ENCODE measurements around the gene DLGAP4. TPM values are rescaled to one million over a fixed set of nuclear protein-coding genes. Genes with fewer than 3 reads are reported as not detected.
"Not testable (repeated sequence)": the region's sequence is repeated elsewhere in the genome, so short reads cannot be mapped to it uniquely, and the experiment has no call there.

The DLGAP4 gene
- total and polyA plus RNA-seq, 10 donors: 12.0 to 60.9 (median 45.9) TPM

GRCh38 chr20:36377348-36378326 is 71.5 kb downstream of the DLGAP4 start:
- DNase-seq: no peak
- Histone ChIP-seq H3K27ac (no peak overlapping the region), H3K9me3 (peaks cover 0 to 6% (median 0%) of the 10 kb centered on the region in 8 donors), H3K4me3 (no peak overlapping the region), H3K4me1 (no peaks in the 10 kb centered on the region), H3K36me3 (no peaks in the 10 kb centered on the region), H3K27me3 (replicated peaks in 1 of 7) (peaks cover 0 to 65% (median 2%) of the 10 kb centered on the region in 7 donors)
- intact Hi-C loops (cut with DNase I; ENCODE audit: low total_unique reads): no loop called here
- 47 to 58% (median 54%) methylated on average over 22 of the region's 22 CpGs for WGBS, 5 donors
- TF ChIP-seq POLR2A (IDR thresholded peaks at IDR 0.05): no peak
- TF ChIP-seq POLR2AphosphoS5 (IDR thresholded peaks at IDR 0.05): no peak
- no peak for TF ChIP-seq CTCF (IDR thresholded peaks at IDR 0.05 in 8 of 11, conservative IDR thresholded peaks at IDR 0.05 in 3 of 11)

GRCh38 chr20:36378686-36379085 is 72.5 kb downstream of the DLGAP4 start:
- intact Hi-C loops (cut with DNase I; ENCODE audit: low total_unique reads): no loop called here
- Histone ChIP-seq H3K4me1 (no peaks in the 10 kb centered on the region), H3K36me3 (no peaks in the 10 kb centered on the region), H3K27ac (no peak overlapping the region), H3K4me3 (no peak overlapping the region), H3K27me3 (replicated peaks in 1 of 7) (peaks cover 0 to 60% (median 2%) of the 10 kb centered on the region in 7 donors), H3K9me3 (peaks cover 0 to 6% (median 0%) of the 10 kb centered on the region in 8 donors)
- no peak for DNase-seq
- TF ChIP-seq POLR2A (IDR thresholded peaks at IDR 0.05): no peak
- TF ChIP-seq CTCF (IDR thresholded peaks at IDR 0.05 in 8 of 11, conservative IDR thresholded peaks at IDR 0.05 in 3 of 11): no peak
- 70 to 81% (median 79%) methylated on average over 9 of the region's 9 CpGs for WGBS, 5 donors

GRCh38 chr20:36379914-36380313 is 73.8 kb downstream of the DLGAP4 start:
- intact Hi-C loops (cut with DNase I; ENCODE audit: low total_unique reads); H3K4me3 ChIP-seq; H3K36me3 ChIP-seq; H3K9me3 ChIP-seq; H3K4me1 ChIP-seq; DNase-seq; H3K27ac ChIP-seq: not testable (repeated sequence)
- 71 to 100% (median 97%) methylated on average over 1 of the region's 1 CpG for WGBS, 5 donors
- H3K27me3 ChIP-seq (replicated peaks in 1 of 7): peaks cover 0 to 49% (median 2%) of the 10 kb centered on the region in 7 donors

- peaks cover 0 to 6% (median 0%) of the 10 kb centered on the region in 8 donors for H3K9me3 ChIP-seq
- peaks cover 0 to 23% (median 0%) of the 10 kb centered on the region in 7 donors for H3K27me3 ChIP-seq (replicated peaks in 1 of 7)
- TF ChIP-seq CTCF (IDR thresholded peaks at IDR 0.05 in 8 of 11, conservative IDR thresholded peaks at IDR 0.05 in 3 of 11) (no peak), POLR2A (IDR thresholded peaks at IDR 0.05) (no peak), POLR2AphosphoS5 (IDR thresholded peaks at IDR 0.05) (no peak)
- 1 to 3% (median 2%) methylated on average over 6 of the region's 6 CpGs for WGBS, 5 donors
- H3K4me3 ChIP-seq: no peak overlapping the region
- no peak overlapping the region for H3K27ac ChIP-seq
- no peak for DNase-seq
- intact Hi-C loops (cut with DNase I; ENCODE audit: low total_unique reads): no loop called here
- H3K4me1 ChIP-seq: no peaks in the 10 kb centered on the region
- no peaks in the 10 kb centered on the region for H3K36me3 ChIP-seq
Observed at GRCh38 chr20:36384022-36384619, 78.0 kb downstream of the DLGAP4 start.
